K562 (cell line): ENCODE results near the gene KAT6B. TPM values are rescaled to one million over a fixed set of nuclear protein-coding genes. Genes with fewer than 3 reads are reported as not detected.
A peak's percentile ranks its signal among the peaks of the same experiment; 100 is the strongest.

Experiments
- ATAC-seq: fragments of 200-7000 bp; cut with Tn5 transposase; 3 replicates; pipeline ENCODE4 v1.9.1; 2020; ENCODE audit warnings: moderate library complexity
- BruUV-seq: library from RNA; stranded (reverse); fragments of 400-500 nt; replicated peaks from 2 replicates; lab custom pipeline; 2021; lab: Mats Ljungman, UMichigan
- CTCF ChIA-PET: fragments of 300-600 bp; formaldehyde crosslinking; extraction: SDS; loops from one replicate; lab custom pipeline; 2021; ENCODE audit warnings: low intra/inter-chr PET ratio; lab: Yijun Ruan, JAX
- POLR2A ChIA-PET: fragments of 300-600, 350-650 bp; sonication (Branson Sonifier 250); formaldehyde crosslinking; extraction: SDS; loops from one replicate; lab custom pipeline; 2021; ENCODE audit warnings: antibody characterized with exemption, inconsistent platforms; lab: Yijun Ruan, JAX
- DNase-seq, 4 experiments: peaks; one replicate each; pipeline versions ENCODE4 v3.0.0 to v3.0.0-alpha.2; 2011 to 2018; ENCODE audit warnings: low spot score in 3 of 4, mixed read lengths in 3 of 4; ENCODE audit errors: extremely low read depth in 1 of 4
- FAIRE-seq: peaks from 2 replicates; lab custom pipeline; 2011; peaks lifted over from hg19 to GRCh38; lab: Jason Lieb, UNC
- H2AFZ ChIP-seq: 2 replicates; pipeline ENCODE4 v1.6.0; 2011; ENCODE audit warnings: low read depth, low read length, control low read depth, inconsistent platforms
- H3K27ac ChIP-seq: fragments of 200-600 bp; 3 replicates; pipeline ENCODE4 v1.8.0; 2011; ENCODE audit warnings: low read depth, mild to moderate bottlenecking, control low read depth, inconsistent platforms, low read length, moderate library complexity, mixed read lengths; ENCODE audit errors: extremely low read depth
- H3K27me3 ChIP-seq, 2 experiments: fragments of 300-600 bp in 1 of 2; 2 replicates in 1 of 2; 3 replicates in 1 of 2; pipeline versions ENCODE4 v1.6.0 to v1.8.0; 2011; ENCODE audit warnings: inconsistent platforms in 2 of 2, low read length in 2 of 2, mild to moderate bottlenecking in 1 of 2, mixed read lengths in 1 of 2, moderate library complexity in 1 of 2; ENCODE audit not compliant: control insufficient read depth in 2 of 2, insufficient read depth in 2 of 2
- H3K36me3 ChIP-seq: fragments of 300-600 bp; 3 replicates; pipeline ENCODE4 v1.8.0; 2011; ENCODE audit warnings: mild to moderate bottlenecking, low read length, inconsistent platforms; ENCODE audit not compliant: control insufficient read depth, insufficient read depth
- H3K4me1 ChIP-seq, 2 experiments: fragments of 200-600 bp in 1 of 2; replicated peaks in 1 of 2; 2 replicates in 1 of 2; 3 replicates in 1 of 2; pipeline versions ENCODE4 v1.5.1 to v1.8.0; 2011; ENCODE audit warnings: inconsistent platforms in 2 of 2, low read length in 2 of 2, mild to moderate bottlenecking in 1 of 2, mixed read lengths in 1 of 2, moderate library complexity in 1 of 2; ENCODE audit not compliant: control insufficient read depth in 2 of 2, insufficient read depth in 2 of 2
- H3K4me2 ChIP-seq: 2 replicates; pipeline ENCODE4 v1.6.1; 2011; ENCODE audit warnings: low read length, control low read depth, inconsistent platforms, mixed read lengths; ENCODE audit not compliant: insufficient read depth
- H3K4me3 ChIP-seq: fragments of 200-600 bp; sonication (generic), shearing (Covaris generic); 2 replicates; pipeline ENCODE4 v1.5.1; 2016; ENCODE audit warnings: control low read depth, inconsistent platforms
- H3K79me2 ChIP-seq: fragments of 200-600 bp; 3 replicates; pipeline ENCODE4 v1.8.0; 2011; ENCODE audit warnings: low read length, inconsistent platforms; ENCODE audit not compliant: control insufficient read depth, insufficient read depth
- H3K9ac ChIP-seq, 2 experiments: 2 replicates each; pipeline versions ENCODE4 v1.6.0 to v1.6.1; 2011; ENCODE audit warnings: low read depth in 2 of 2, low read length in 2 of 2, control low read depth in 1 of 2, inconsistent platforms in 1 of 2, mild to moderate bottlenecking in 1 of 2, mixed read lengths in 1 of 2; ENCODE audit not compliant: insufficient read depth in 1 of 2
- H3K9me1 ChIP-seq: one replicate; pipeline ENCODE4 v1.6.0; 2011; ENCODE audit warnings: inconsistent platforms, mild to moderate bottlenecking, low read length, moderate library complexity; ENCODE audit not compliant: control insufficient read depth, insufficient read depth
- H3K9me3 ChIP-seq: replicated peaks from 2 replicates; pipeline ENCODE4 v1.5.1; 2011; ENCODE audit warnings: low read depth, low read length, inconsistent platforms; ENCODE audit not compliant: control insufficient read depth, insufficient read depth
- H4K20me1 ChIP-seq: replicated peaks from 2 replicates; pipeline ENCODE4 v1.6.1; 2011; ENCODE audit warnings: low read length, inconsistent platforms, mixed read lengths; ENCODE audit not compliant: control insufficient read depth, insufficient read depth
- ARNT ChIP-seq, 2 experiments: fragments of 450-650 bp; IDR thresholded peaks; 2 replicates each; pipeline ENCODE4 v1.6.1; 2016; ENCODE audit warnings: mild to moderate bottlenecking in 1 of 2
- BRD9 ChIP-seq: fragments of 450-650 bp; IDR thresholded peaks from 2 replicates; pipeline ENCODE4 v1.6.1; 2018; ENCODE audit warnings: low read depth; ENCODE audit not compliant: partially characterized antibody
- CBFA2T3 ChIP-seq: fragments of 450-650 bp; IDR thresholded peaks from 2 replicates; pipeline ENCODE4 v1.6.1; 2017
- CBX1 ChIP-seq: sonication (generic); IDR thresholded peaks from 2 replicates; pipeline ENCODE4 v1.6.1; 2016; ENCODE audit warnings: antibody characterized with exemption, low read depth, mild to moderate bottlenecking
- CBX3 ChIP-seq, 2 experiments: IDR thresholded peaks; 1 replicate in 1 of 2; 2 replicates in 1 of 2; pipeline ENCODE4 v1.6.1; 2012; ENCODE audit warnings: inconsistent platforms in 2 of 2, low read length in 2 of 2, borderline replicate concordance in 1 of 2, control low read depth in 1 of 2
- CBX5 ChIP-seq: IDR thresholded peaks from 2 replicates; pipeline ENCODE4 v1.6.1; 2014; ENCODE audit warnings: low read depth, borderline replicate concordance
- CBX8 ChIP-seq: fragments of 200-600 bp; sonication (generic); IDR thresholded peaks from 2 replicates; pipeline ENCODE4 v1.6.1; 2012; ENCODE audit warnings: borderline replicate concordance, mixed run types, low read depth, mild to moderate bottlenecking, moderate library complexity, mixed read lengths, low read length, control low read depth, inconsistent platforms; ENCODE audit not compliant: poor library complexity, severe bottlenecking; ENCODE audit errors: extremely low read depth
- ELF1 ChIP-seq: fragments of 200-800 bp; sonication (Bioruptor generic); IDR thresholded peaks from 2 replicates; pipeline ENCODE4 v1.6.1; 2016; ENCODE audit warnings: missing genetic modification characterization, missing compliant biosample characterization
- ELF4 ChIP-seq: fragments of 450-650 bp; formaldehyde crosslinking; IDR thresholded peaks from 2 replicates; pipeline ENCODE4 v1.4.0; 2022; ENCODE audit warnings: missing genetic modification characterization
- KDM1A ChIP-seq, 2 experiments: fragments of 450-650 bp; IDR thresholded peaks; 2 replicates each; pipeline ENCODE4 v1.6.1; 2016; ENCODE audit warnings: mild to moderate bottlenecking in 2 of 2
- MTA1 ChIP-seq: fragments of 450-650 bp; IDR thresholded peaks from 2 replicates; pipeline ENCODE4 v1.6.1; 2017; ENCODE audit warnings: borderline replicate concordance
- MTA3 ChIP-seq: fragments of 450-650 bp; formaldehyde crosslinking; IDR thresholded peaks from 2 replicates; pipeline ENCODE4 v1.6.1; 2017; ENCODE audit warnings: mild to moderate bottlenecking, borderline replicate concordance
- POLR3G ChIP-seq: IDR thresholded peaks from 2 replicates; pipeline ENCODE4 v1.6.1; 2011; ENCODE audit not compliant: insufficient read length, insufficient replicate concordance; ENCODE audit errors: extremely low read depth
- SAP30 ChIP-seq: fragments of 200-600 bp; sonication (generic); IDR thresholded peaks from 2 replicates; pipeline ENCODE4 v1.6.1; 2012; ENCODE audit warnings: borderline replicate concordance, low read depth, mild to moderate bottlenecking, moderate library complexity, low read length, control low read depth, inconsistent platforms; ENCODE audit not compliant: insufficient read depth, poor library complexity, severe bottlenecking
- SMARCA4 ChIP-seq: fragments of 450-650 bp; IDR thresholded peaks from 2 replicates; pipeline ENCODE4 v1.6.1; 2016
- TEAD4 ChIP-seq, 2 experiments: sonication (generic) in 1 of 2; formaldehyde crosslinking in 1 of 2; IDR thresholded peaks; 2 replicates each; pipeline versions ENCODE4 v1.6.1 to v1.8.0; 2012 to 2022; ENCODE audit warnings: borderline replicate concordance in 1 of 2, inconsistent platforms in 1 of 2, low read length in 1 of 2, mild to moderate bottlenecking in 1 of 2, missing genetic modification reagents in 1 of 2
- ZFPM2 ChIP-seq: fragments of 250-450 bp; sonication (Bioruptor Pico); IDR thresholded peaks from 2 replicates; pipeline ENCODE4 v1.5.1; 2022; ENCODE audit warnings: mild to moderate bottlenecking
- ZNF280A ChIP-seq: fragments of 450-650 bp; IDR thresholded peaks from 2 replicates; pipeline ENCODE4 v1.6.1; 2018; ENCODE audit warnings: mild to moderate bottlenecking, low read depth; ENCODE audit not compliant: partially characterized antibody
- ZNF639 ChIP-seq, 2 experiments: fragments of 200-800 bp in 1 of 2; sonication (Bioruptor generic) in 1 of 2; sonication (generic) in 1 of 2; formaldehyde crosslinking in 1 of 2; IDR thresholded peaks in 1 of 2; conservative IDR thresholded peaks in 1 of 2; 2 replicates each; pipeline versions ENCODE4 v1.5.0 to v1.6.1; 2016 to 2020; ENCODE audit warnings: missing compliant biosample characterization in 1 of 2, missing genetic modification characterization in 1 of 2, missing genetic modification reagents in 1 of 2
- WGBS: fragments of 100-300 bp; shearing (Covaris generic); methylation state at CpG from one replicate; pipeline ENCODE4 v1.1.6; 2016; ENCODE audit warnings: low coverage, mixed read lengths; ENCODE audit not compliant: insufficient coverage; ENCODE audit errors: missing lambda C conversion rate; 5-methylcytosine and 5-hydroxymethylcytosine counted together
- in situ Hi-C: fragments of 300-500 bp; cut with MboI; formaldehyde crosslinking; loops from 4 replicates; pipeline ENCODE4 v1.15.0; 2018; ENCODE audit warnings: inconsistent platforms, mixed read lengths
- intact Hi-C: fragments of 100-400 bp; cut with micrococcal nuclease; formaldehyde crosslinking; loops from 2 replicates; pipeline ENCODE4 v1.14.2; 2022
- polyA plus RNA-seq, 8 experiments: library from polyadenylated mRNA; depleted of rRNA in 4 of 8; stranded (reverse) in 5 of 8; unstranded in 3 of 8; fragments of >200 nt; fragmentation: Nextera tagmentation in 2 of 8; fragmentation: Illumina TruSeq in 1 of 8; extraction: Ambion mirVana in 2 of 8; extraction: Trizol in 1 of 8; gene quantifications; 2 replicates each; pipeline versions ENCODE4 v1.2.1 to v1.2.3, GENCODE V29; 2011 to 2014; ENCODE audit warnings: inconsistent platforms in 1 of 8, missing spikeins in 1 of 8
- total RNA-seq, 7 experiments: library from RNA; depleted of rRNA in 6 of 7; stranded (reverse); fragments of >200 nt in 6 of 7; fragmentation: Illumina TruSeq in 2 of 7; extraction: Trizol in 2 of 7; gene quantifications; 2 replicates each; pipeline versions ENCODE4 v1.2.1 to v1.2.3, GENCODE V29; 2011 to 2021; ENCODE audit warnings: low replicate concordance in 1 of 7

Gene KAT6B
- total and polyA plus RNA-seq, 9 of the 15 experiments (the other 6 are each of a cell fraction or from before 2014, with no cell fraction given) = 1.4 to 9.2 (median 6.8) TPM

GRCh38 chr10:74816824-74817498 is 9.4 kb upstream of the KAT6B start:
- in situ Hi-C loops (no loop called here), intact Hi-C loops (no loop called here)
- Histone ChIP-seq H3K4me3 (no peak overlapping the region), H3K9me3 (peaks cover 6% of the 10 kb centered on the region), H2AFZ (no peak overlapping the region; the same call in 1 of the 2 replicates), H4K20me1 (no peaks in the 10 kb centered on the region), H3K36me3 (no peaks in the 10 kb centered on the region), H3K9ac (no peak overlapping the region), H3K79me2 (no peaks in the 10 kb centered on the region), H3K4me2 (no peak overlapping the region), H3K27me3 (peaks cover 0 to 16% of the 10 kb centered on the region in 2 experiments; a peak in 2 of 5 replicates), H3K27ac (no peak overlapping the region), H3K4me1 (peaks cover 6 to 11% of the 10 kb centered on the region in 2 experiments; a peak in 4 of 5 replicates), H3K9me1 (no peaks in the 10 kb centered on the region)
- no TSS peak for BruUV-seq
- FAIRE-seq (peak; percentile 62), ATAC-seq (no peak; the same call in 2 of the 3 replicates), DNase-seq (peak in 2 of 4 experiments; percentile 21 to 30)
- WGBS = 9% methylated on average over 4 of the region's 4 CpGs
- POLR2A ChIA-PET = interaction anchor here (0.6 kb wide), 1 partner anchor 11 kb away, joined by 6 read pairs; no protein-coding TSS in a partner anchor
- CTCF ChIA-PET = no interaction called here
- TF ChIP-seq BRD9 (no peak), POLR3G (no peak), CBX8 (no peak), SAP30 (no peak), MTA1 (no peak), CBX1 (peak; percentile 67; the same call in 1 of the 2 replicates), MTA3 (peak; percentile 59; the same call in 1 of the 2 replicates), CBFA2T3 (peak; percentile 59), ZNF639 (CRISPR knock-in tag; conservative IDR thresholded peaks at IDR 0.05 in 1 of 2, IDR thresholded peaks at IDR 0.05 in 1 of 2) (no peak), ZNF280A (peak; percentile 91), ELF4 (no peak), CBX5 (peak; percentile 99), CBX3 (IDR thresholded peaks at IDR 0.05; ENCODE audit: borderline replicate concordance in 1 of 2, low read length in 2 of 2) (peak in 1 of 2 experiments; percentile 100; a peak in 2 of 3 replicates), ARNT (IDR thresholded peaks at IDR 0.05) (peak in 1 of 2 experiments; percentile 67; a peak in 1 of 4 replicates), TEAD4 (IDR thresholded peaks at IDR 0.05; ENCODE audit: low read length) (peak; percentile 70), TEAD4 (CRISPR knock-in tag; IDR thresholded peaks at IDR 0.05; ENCODE audit: borderline replicate concordance) (no peak), ELF1 (tag) (0 out of 2 replicates have a peak, but pooled peaks have one; percentile 20), SMARCA4 (0 out of 2 replicates have a peak, but pooled peaks have one; percentile 15), KDM1A (IDR thresholded peaks at IDR 0.05) (0 out of 4 replicates have a peak, but pooled peaks of 1 of the 2 experiments have one; percentile 10), ZFPM2 (CRISPR knock-in tag) (no peak)
